PC-3 (cell line): ENCODE results near the gene HSD11B1. TPM values are rescaled to one million over a fixed set of nuclear protein-coding genes. Genes with fewer than 3 reads are reported as not detected.

Experiments used
- ATAC-seq: fragments of 200-7000 bp; cut with Tn5 transposase; 2 replicates; pipeline ENCODE4 v1.9.1; 2020; ENCODE audit warnings: mild to moderate bottlenecking, moderate library complexity
- BruUV-seq: library from RNA; stranded (reverse); fragments of 400-500 nt; replicated peaks from 2 replicates; lab custom pipeline; 2021; lab: Mats Ljungman, UMichigan
- CTCF ChIA-PET: fragments of 300-600 bp; sonication (Branson Sonifier 250); formaldehyde crosslinking; loops from one replicate; lab custom pipeline; 2022; ENCODE audit warnings: antibody characterized with exemption; lab: Charles Lee
- POLR2A ChIA-PET: fragments of 300-600 bp; sonication (Branson Sonifier 250); formaldehyde crosslinking; loops from one replicate; lab custom pipeline; 2022; ENCODE audit warnings: antibody characterized with exemption; ENCODE audit not compliant: unreplicated experiment; lab: Charles Lee
- DNase-seq: peaks from one replicate; pipeline ENCODE4 v3.0.0-alpha.2; 2015
- H2AFZ ChIP-seq: fragments of 300-600 bp; sonication (generic); 2 replicates; pipeline ENCODE4 v1.6.0; 2016; ENCODE audit warnings: antibody characterized with exemption, low read length
- H3F3A ChIP-seq: fragments of 300-600 bp; sonication (generic); one replicate; pipeline ENCODE4 v1.6.0; 2017; ENCODE audit warnings: antibody characterized with exemption, low read length, control low read depth, mild to moderate bottlenecking; ENCODE audit not compliant: unreplicated experiment
- H3K27ac ChIP-seq: fragments of 300-600 bp; sonication (generic); 2 replicates; pipeline ENCODE4 v1.5.1; 2016; ENCODE audit warnings: mild to moderate bottlenecking, low read length
- H3K27me3 ChIP-seq: fragments of 300-600 bp; sonication (generic); 2 replicates; pipeline ENCODE4 v1.6.1; 2016; ENCODE audit warnings: low read length, mixed read lengths
- H3K36me3 ChIP-seq: fragments of 300-600 bp; sonication (generic); 2 replicates; pipeline ENCODE4 v1.6.1; 2016; ENCODE audit warnings: low read depth, mixed run types, low read length, mixed read lengths
- H3K4me1 ChIP-seq: fragments of 300-600 bp; sonication (generic); 2 replicates; pipeline ENCODE4 v1.5.1; 2016; ENCODE audit warnings: low read length; ENCODE audit not compliant: insufficient read depth
- H3K4me2 ChIP-seq: fragments of 300-600 bp; sonication (generic); 2 replicates; pipeline ENCODE4 v1.6.0; 2016; ENCODE audit warnings: low read length
- H3K4me3 ChIP-seq: fragments of 300-600 bp; sonication (generic); 2 replicates; pipeline ENCODE4 v1.5.1; 2016; ENCODE audit warnings: mild to moderate bottlenecking, low read length, mixed read lengths
- H3K79me2 ChIP-seq: fragments of 300-600 bp; sonication (generic); 2 replicates; pipeline ENCODE4 v1.6.1; 2017; ENCODE audit warnings: low read length, mixed read lengths
- H3K9ac ChIP-seq: fragments of 300-600 bp; sonication (generic); 2 replicates; pipeline ENCODE4 v1.6.0; 2016; ENCODE audit warnings: mild to moderate bottlenecking, low read length
- H3K9me2 ChIP-seq: fragments of 300-600 bp; sonication (generic); replicated peaks from 2 replicates; pipeline ENCODE4 v1.6.1; 2016; ENCODE audit warnings: mixed run types, low read length, mixed read lengths
- H3K9me3 ChIP-seq: fragments of 300-600 bp; sonication (generic); 2 replicates; pipeline ENCODE4 v1.6.1; 2016; ENCODE audit warnings: low read length, mixed read lengths
- H4K20me1 ChIP-seq: fragments of 300-600 bp; sonication (generic); 2 replicates; pipeline ENCODE4 v1.6.1; 2016; ENCODE audit warnings: low read length, mixed read lengths
- EZH2 ChIP-seq: fragments of 300-600 bp; sonication (generic); IDR thresholded peaks from one replicate; pipeline ENCODE4 v1.6.1; 2017; ENCODE audit warnings: antibody characterized with exemption, mild to moderate bottlenecking, low read length; ENCODE audit not compliant: unreplicated experiment
- EZH2phosphoT487 ChIP-seq: fragments of 300-600 bp; sonication (generic); IDR thresholded peaks from 2 replicates; pipeline ENCODE4 v1.6.1; 2018; ENCODE audit warnings: mild to moderate bottlenecking, antibody characterized with exemption, low read length, borderline replicate concordance
- intact Hi-C: fragments of 100-400 bp; cut with micrococcal nuclease; formaldehyde crosslinking; loops from 2 replicates; pipeline ENCODE4 v1.9.0; 2023
- total RNA-seq: library from RNA; depleted of rRNA; stranded (reverse); fragments of >200 nt; gene quantifications from 2 replicates; pipeline ENCODE4 v1.2.3, GENCODE V29; 2014
- TF ChIP-seq, protein P1 (sequence below): fragments of 300-600 bp; sonication (generic); conservative IDR thresholded peaks from 2 replicates; pipeline ENCODE4 v1.5.1; 2017; ENCODE audit warnings: antibody characterized with exemption, low read depth, mild to moderate bottlenecking, low read length

The HSD11B1 gene
- total RNA-seq, 1 experiment from 2014 or later: not detected

DNA sequence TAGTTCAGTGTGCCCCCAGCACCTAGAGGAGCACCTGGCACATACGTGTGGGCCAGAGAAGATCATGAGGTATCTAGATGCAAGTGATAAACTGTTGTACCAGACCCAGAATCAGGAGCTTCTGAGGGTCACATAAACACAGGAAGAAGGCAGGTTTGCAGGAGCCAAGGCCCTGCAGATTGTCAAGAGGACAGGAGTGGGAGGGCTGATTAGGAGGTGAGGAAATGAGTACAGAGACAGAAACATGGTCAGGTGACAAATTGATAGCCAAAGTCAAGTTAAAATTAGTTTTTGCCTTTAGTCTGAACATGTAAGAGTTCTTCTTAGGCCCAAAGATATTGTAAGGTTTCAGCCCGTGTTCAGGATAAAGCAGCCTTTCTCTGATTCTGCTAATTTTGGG, 37.2 kb downstream of the HSD11B1 start:
- DNase-seq (no peak), ATAC-seq (no peak)
- POLR2A ChIA-PET: no interaction called here
- Histone ChIP-seq H3K27me3 (no peaks in the 10 kb centered on the region), H3K9me2 (no peaks in the 10 kb centered on the region), H3F3A (no peaks in the 10 kb centered on the region), H3K4me1 (peaks cover 11% of the 10 kb centered on the region; the same call in 1 of the 2 replicates), H4K20me1 (no peaks in the 10 kb centered on the region), H3K9me3 (no peaks in the 10 kb centered on the region), H3K36me3 (no peaks in the 10 kb centered on the region), H3K27ac (no peak overlapping the region), H3K79me2 (no peaks in the 10 kb centered on the region), H2AFZ (no peak overlapping the region), H3K4me2 (no peak overlapping the region), H3K4me3 (no peak overlapping the region), H3K9ac (no peak overlapping the region)
- TF ChIP-seq, protein P1, sequence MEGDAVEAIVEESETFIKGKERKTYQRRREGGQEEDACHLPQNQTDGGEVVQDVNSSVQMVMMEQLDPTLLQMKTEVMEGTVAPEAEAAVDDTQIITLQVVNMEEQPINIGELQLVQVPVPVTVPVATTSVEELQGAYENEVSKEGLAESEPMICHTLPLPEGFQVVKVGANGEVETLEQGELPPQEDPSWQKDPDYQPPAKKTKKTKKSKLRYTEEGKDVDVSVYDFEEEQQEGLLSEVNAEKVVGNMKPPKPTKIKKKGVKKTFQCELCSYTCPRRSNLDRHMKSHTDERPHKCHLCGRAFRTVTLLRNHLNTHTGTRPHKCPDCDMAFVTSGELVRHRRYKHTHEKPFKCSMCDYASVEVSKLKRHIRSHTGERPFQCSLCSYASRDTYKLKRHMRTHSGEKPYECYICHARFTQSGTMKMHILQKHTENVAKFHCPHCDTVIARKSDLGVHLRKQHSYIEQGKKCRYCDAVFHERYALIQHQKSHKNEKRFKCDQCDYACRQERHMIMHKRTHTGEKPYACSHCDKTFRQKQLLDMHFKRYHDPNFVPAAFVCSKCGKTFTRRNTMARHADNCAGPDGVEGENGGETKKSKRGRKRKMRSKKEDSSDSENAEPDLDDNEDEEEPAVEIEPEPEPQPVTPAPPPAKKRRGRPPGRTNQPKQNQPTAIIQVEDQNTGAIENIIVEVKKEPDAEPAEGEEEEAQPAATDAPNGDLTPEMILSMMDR: no peak
- TF ChIP-seq EZH2 (no peak), EZH2phosphoT487 (no peak)
- CTCF ChIA-PET: no interaction called here
- BruUV-seq: no TSS peak
- intact Hi-C loops: no loop called here

DNA sequence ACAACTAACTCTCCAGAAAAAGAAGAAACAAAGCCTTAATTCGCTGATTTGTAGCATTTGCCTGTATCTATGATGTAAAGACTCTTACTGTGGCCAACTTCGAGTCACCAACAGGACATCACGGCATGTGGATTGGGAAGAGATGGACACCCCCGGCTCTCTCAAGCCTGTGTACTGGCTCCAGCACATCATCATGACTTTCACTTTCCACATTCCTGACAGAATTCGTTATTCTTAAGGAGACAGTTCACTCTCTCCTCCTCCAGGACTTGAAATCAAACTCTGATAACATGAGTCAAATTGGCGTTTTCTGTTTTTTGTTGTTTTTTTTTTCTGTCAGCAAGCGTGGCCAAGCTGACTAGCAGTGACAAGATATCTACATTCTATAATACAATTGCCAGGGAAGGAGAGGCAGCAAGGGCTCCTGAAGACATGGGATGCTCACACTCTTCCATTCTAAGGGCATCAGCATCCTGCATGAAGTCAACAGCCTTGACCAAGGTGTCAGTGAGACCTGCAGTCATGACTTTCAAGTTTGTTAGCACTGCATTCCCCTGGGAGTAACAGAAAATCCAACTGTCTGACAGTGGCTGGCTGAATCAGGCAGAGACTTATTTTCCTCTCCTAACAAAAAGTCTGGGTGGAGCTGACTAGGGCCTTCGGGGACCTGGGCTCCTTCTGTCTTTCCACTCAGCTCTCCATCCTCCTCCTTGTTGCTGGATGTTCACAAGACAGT, 37.9 kb downstream of the HSD11B1 start:
- H3K27ac ChIP-seq: no peak overlapping the region
- ATAC-seq (no peak), DNase-seq (no peak)
- no peak overlapping the region for H3K4me3 ChIP-seq
- no TSS peak for BruUV-seq
- no peak overlapping the region for H2AFZ ChIP-seq
- no peaks in the 10 kb centered on the region for H3K9me2 ChIP-seq
- H3F3A ChIP-seq: no peaks in the 10 kb centered on the region
- H3K79me2 ChIP-seq: no peaks in the 10 kb centered on the region
- H3K9ac ChIP-seq: no peak overlapping the region
- H3K36me3 ChIP-seq: no peaks in the 10 kb centered on the region
- intact Hi-C loops: no loop called here
- TF ChIP-seq EZH2 (no peak), EZH2phosphoT487 (no peak)
- TF ChIP-seq, protein P1: no peak
- no peaks in the 10 kb centered on the region for H4K20me1 ChIP-seq
- POLR2A ChIA-PET: no interaction called here
- H3K9me3 ChIP-seq: no peaks in the 10 kb centered on the region
- peaks cover 18% of the 10 kb centered on the region for H3K4me1 ChIP-seq
- CTCF ChIA-PET: interaction anchor here (0.7 kb wide), 1 partner anchor 10 kb away, joined by 3 read pairs; no protein-coding TSS in a partner anchor
- H3K27me3 ChIP-seq: no peaks in the 10 kb centered on the region
- no peak overlapping the region for H3K4me2 ChIP-seq

DNA sequence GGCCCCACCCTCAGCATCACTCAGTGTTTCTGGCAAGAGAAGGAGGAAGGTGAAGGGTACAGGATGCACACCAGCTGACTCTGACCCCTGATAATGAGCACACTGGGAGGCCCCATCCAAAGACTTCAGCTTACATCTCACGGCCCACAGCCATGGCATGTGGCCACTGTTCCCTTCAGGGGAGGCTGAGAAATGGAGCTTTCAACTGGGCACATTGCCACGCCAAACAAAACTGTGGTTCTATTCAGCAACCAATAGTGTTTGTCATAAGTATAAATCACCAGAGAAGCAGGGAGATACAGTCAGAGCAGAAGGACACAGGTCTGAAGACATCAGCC, 38.5 kb downstream of the HSD11B1 start:
- TF ChIP-seq, protein P1: no peak
- TF ChIP-seq EZH2phosphoT487: no peak
- TF ChIP-seq EZH2: no peak
- no peak overlapping the region for H2AFZ ChIP-seq
- H3K27ac ChIP-seq: no peak overlapping the region
- no peaks in the 10 kb centered on the region for H3K79me2 ChIP-seq
- no TSS peak for BruUV-seq
- no peak overlapping the region for H3K9ac ChIP-seq
- CTCF ChIA-PET: interaction anchor here (0.7 kb wide), 1 partner anchor 11 kb away, joined by 3 read pairs; no protein-coding TSS in a partner anchor
- intact Hi-C loops: no loop called here
- H3K4me1 ChIP-seq: peaks cover 20% of the 10 kb centered on the region
- H3F3A ChIP-seq: no peaks in the 10 kb centered on the region
- H3K36me3 ChIP-seq: no peaks in the 10 kb centered on the region
- POLR2A ChIA-PET: no interaction called here
- H3K9me2 ChIP-seq: no peaks in the 10 kb centered on the region
- no peaks in the 10 kb centered on the region for H3K9me3 ChIP-seq
- ATAC-seq (no peak), DNase-seq (peak; percentile 74)
- H3K4me3 ChIP-seq: no peak overlapping the region
- no peak overlapping the region for H3K4me2 ChIP-seq
- H3K27me3 ChIP-seq: no peaks in the 10 kb centered on the region
- no peaks in the 10 kb centered on the region for H4K20me1 ChIP-seq
